Stimulated activated naive CD8-positive, alpha-beta T cell treated with anti-CD3 and anti-CD28 coated beads, Interleukin-15, Interleukin-2, amounts not matched to agents 100 ng/mL and 50 ng/mL, for 24 hours (primary cell): ENCODE data around the gene TACSTD2.
A peak's percentile ranks its signal among the peaks of the same experiment; 100 is the strongest.
"Not testable (repeated sequence)": the region's sequence is repeated elsewhere in the genome, so short reads cannot be mapped to it uniquely, and the experiment has no call there.

ENCODE experiments used
- H3K27ac Mint-ChIP-seq: one replicate; pipeline ENCODE4 v1.8.0; 2021; ENCODE audit warnings: mild to moderate bottlenecking, mixed read lengths
- H3K27me3 Mint-ChIP-seq: one replicate; pipeline ENCODE4 v1.8.0; 2021; ENCODE audit warnings: mixed read lengths
- H3K36me3 Mint-ChIP-seq: one replicate; pipeline ENCODE4 v1.8.0; 2021; ENCODE audit warnings: low read depth, mixed read lengths
- H3K4me1 Mint-ChIP-seq: one replicate; pipeline ENCODE4 v1.8.0; 2021; ENCODE audit warnings: low read depth, mixed read lengths
- H3K4me3 Mint-ChIP-seq: one replicate; pipeline ENCODE4 v1.8.0; 2021; ENCODE audit warnings: mild to moderate bottlenecking, mixed read lengths
- H3K9me3 Mint-ChIP-seq: one replicate; pipeline ENCODE4 v1.8.0; 2021; ENCODE audit warnings: mixed read lengths

Gene TACSTD2

GRCh38 chr1:58561633-58562032, 15.4 kb downstream of the TACSTD2 start:
- H3K4me3 Mint-ChIP-seq = no peak overlapping the region
- H3K4me1 Mint-ChIP-seq = no peaks in the 10 kb centered on the region
- H3K27ac Mint-ChIP-seq = no peak overlapping the region
- peaks cover 45% of the 10 kb centered on the region for H3K27me3 Mint-ChIP-seq
- H3K9me3 Mint-ChIP-seq = peaks cover 3% of the 10 kb centered on the region
- no peaks in the 10 kb centered on the region for H3K36me3 Mint-ChIP-seq

GRCh38 chr1:58555393-58555792, 21.7 kb downstream of the TACSTD2 start:
- Mint-ChIP-seq H3K27ac (no peak overlapping the region), H3K36me3 (no peaks in the 10 kb centered on the region), H3K27me3 (peaks cover 29% of the 10 kb centered on the region), H3K4me1 (no peaks in the 10 kb centered on the region), H3K9me3 (peaks cover 3% of the 10 kb centered on the region), H3K4me3 (no peak overlapping the region)

GRCh38 chr1:58551186-58552140, 25.6 kb downstream of the TACSTD2 start:
- Mint-ChIP-seq H3K4me1 (peaks cover 6% of the 10 kb centered on the region), H3K4me3 (no peak overlapping the region), H3K27me3 (peaks cover 11% of the 10 kb centered on the region), H3K36me3 (no peaks in the 10 kb centered on the region), H3K9me3 (no peaks in the 10 kb centered on the region), H3K27ac (no peak overlapping the region)

- H3K36me3 Mint-ChIP-seq, H3K4me3 Mint-ChIP-seq, H3K9me3 Mint-ChIP-seq, H3K27me3 Mint-ChIP-seq, H3K27ac Mint-ChIP-seq: not testable (repeated sequence)
- peaks cover 19% of the 10 kb centered on the region for H3K4me1 Mint-ChIP-seq
These were observed 27.8 kb downstream of the TACSTD2 start for GRCh38 chr1:58549291-58549690.

- H3K4me3 Mint-ChIP-seq = no peak overlapping the region
- peaks cover 27% of the 10 kb centered on the region for H3K4me1 Mint-ChIP-seq
- H3K9me3 Mint-ChIP-seq = no peaks in the 10 kb centered on the region
- peaks cover 6% of the 10 kb centered on the region for H3K27me3 Mint-ChIP-seq
- H3K27ac Mint-ChIP-seq = no peak overlapping the region
- no peaks in the 10 kb centered on the region for H3K36me3 Mint-ChIP-seq
These were observed 28.7 kb downstream of the TACSTD2 start for GRCh38 chr1:58548371-58548770.

- H3K9me3 Mint-ChIP-seq = no peaks in the 10 kb centered on the region
- no peaks in the 10 kb centered on the region for H3K36me3 Mint-ChIP-seq
- peaks cover 33% of the 10 kb centered on the region for H3K4me1 Mint-ChIP-seq
- H3K27ac Mint-ChIP-seq = peak within 1 kb of the TSS; percentile 95
- no peaks in the 10 kb centered on the region for H3K27me3 Mint-ChIP-seq
- H3K4me3 Mint-ChIP-seq = peak within 1 kb of the TSS; percentile 93
These were observed 30.3 kb downstream of the TACSTD2 start, which contains the start of gene OMA1 for GRCh38 chr1:58546520-58547308. Gene OMA1, minus strand, starts transcription at chr1:58546726. Its CDS starts 7,432 bp downstream, at chr1:58539294.

- Mint-ChIP-seq H3K9me3 (no peaks in the 10 kb centered on the region), H3K4me1 (peaks cover 35% of the 10 kb centered on the region), H3K27ac (peak overlapping the region; percentile 95), H3K36me3 (no peaks in the 10 kb centered on the region), H3K4me3 (peak overlapping the region; percentile 93), H3K27me3 (no peaks in the 10 kb centered on the region)
These were observed 31.2 kb downstream of the TACSTD2 start for GRCh38 chr1:58545591-58546519.

- Mint-ChIP-seq H3K27ac (no peak overlapping the region), H3K9me3 (no peaks in the 10 kb centered on the region), H3K4me1 (peaks cover 35% of the 10 kb centered on the region), H3K27me3 (no peaks in the 10 kb centered on the region), H3K36me3 (no peaks in the 10 kb centered on the region), H3K4me3 (no peak overlapping the region)
These were observed 33.8 kb downstream of the TACSTD2 start for GRCh38 chr1:58543260-58543659.

GRCh38 chr1:58539553-58539952, 37.5 kb downstream of the TACSTD2 start:
- no peaks in the 10 kb centered on the region for H3K27me3 Mint-ChIP-seq
- H3K27ac Mint-ChIP-seq = no peak overlapping the region
- no peak overlapping the region for H3K4me3 Mint-ChIP-seq
- H3K36me3 Mint-ChIP-seq = no peaks in the 10 kb centered on the region
- H3K9me3 Mint-ChIP-seq = no peaks in the 10 kb centered on the region
- H3K4me1 Mint-ChIP-seq = peaks cover 17% of the 10 kb centered on the region

- Mint-ChIP-seq H3K4me1 (peaks cover 12% of the 10 kb centered on the region), H3K4me3 (no peak overlapping the region), H3K36me3 (no peaks in the 10 kb centered on the region), H3K27me3 (no peaks in the 10 kb centered on the region), H3K27ac (no peak overlapping the region), H3K9me3 (no peaks in the 10 kb centered on the region)
These were observed 38.2 kb downstream of the TACSTD2 start for GRCh38 chr1:58538821-58539220.

- not testable (repeated sequence) for H3K36me3 Mint-ChIP-seq, H3K4me1 Mint-ChIP-seq, H3K27me3 Mint-ChIP-seq, H3K4me3 Mint-ChIP-seq, H3K27ac Mint-ChIP-seq, H3K9me3 Mint-ChIP-seq
These were observed 45.2 kb downstream of the TACSTD2 start for GRCh38 chr1:58531842-58532241.

- Mint-ChIP-seq H3K36me3 (peaks cover 11% of the 10 kb centered on the region), H3K27me3 (no peaks in the 10 kb centered on the region), H3K9me3 (no peaks in the 10 kb centered on the region), H3K27ac (no peak overlapping the region), H3K4me3 (no peak overlapping the region), H3K4me1 (peaks cover 10% of the 10 kb centered on the region)
These were observed 47.8 kb downstream of the TACSTD2 start for GRCh38 chr1:58529284-58529683.

- H3K27me3 Mint-ChIP-seq = no peaks in the 10 kb centered on the region
- no peak overlapping the region for H3K27ac Mint-ChIP-seq
- H3K4me1 Mint-ChIP-seq = peaks cover 10% of the 10 kb centered on the region
- no peak overlapping the region for H3K4me3 Mint-ChIP-seq
- peaks cover 11% of the 10 kb centered on the region for H3K36me3 Mint-ChIP-seq
- no peaks in the 10 kb centered on the region for H3K9me3 Mint-ChIP-seq
These were observed 48.5 kb downstream of the TACSTD2 start for GRCh38 chr1:58528518-58528917.
